Measurements from ENCODE around the gene ZNF496.

DNA sequence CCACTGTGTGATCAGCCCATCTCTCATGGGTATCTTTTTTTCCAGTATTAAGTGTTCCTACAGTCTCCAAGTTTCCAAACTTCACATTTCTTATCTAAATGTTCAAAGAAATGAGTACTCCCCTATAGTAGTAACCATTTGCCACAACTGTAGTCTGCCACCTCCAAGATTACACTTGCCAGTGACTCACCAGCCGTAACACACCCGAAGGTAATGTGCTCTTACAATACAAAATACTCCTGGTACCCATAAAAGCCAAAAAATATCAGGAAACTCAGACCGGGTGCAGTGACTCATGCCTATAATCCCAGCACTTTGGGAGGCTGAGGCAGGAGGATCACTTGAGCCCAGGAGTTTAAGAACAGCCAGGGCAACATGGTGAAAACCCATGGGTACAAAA lies 20.5 kb upstream of the ZNF496 start:
- TF ChIP-seq, protein P1, sequence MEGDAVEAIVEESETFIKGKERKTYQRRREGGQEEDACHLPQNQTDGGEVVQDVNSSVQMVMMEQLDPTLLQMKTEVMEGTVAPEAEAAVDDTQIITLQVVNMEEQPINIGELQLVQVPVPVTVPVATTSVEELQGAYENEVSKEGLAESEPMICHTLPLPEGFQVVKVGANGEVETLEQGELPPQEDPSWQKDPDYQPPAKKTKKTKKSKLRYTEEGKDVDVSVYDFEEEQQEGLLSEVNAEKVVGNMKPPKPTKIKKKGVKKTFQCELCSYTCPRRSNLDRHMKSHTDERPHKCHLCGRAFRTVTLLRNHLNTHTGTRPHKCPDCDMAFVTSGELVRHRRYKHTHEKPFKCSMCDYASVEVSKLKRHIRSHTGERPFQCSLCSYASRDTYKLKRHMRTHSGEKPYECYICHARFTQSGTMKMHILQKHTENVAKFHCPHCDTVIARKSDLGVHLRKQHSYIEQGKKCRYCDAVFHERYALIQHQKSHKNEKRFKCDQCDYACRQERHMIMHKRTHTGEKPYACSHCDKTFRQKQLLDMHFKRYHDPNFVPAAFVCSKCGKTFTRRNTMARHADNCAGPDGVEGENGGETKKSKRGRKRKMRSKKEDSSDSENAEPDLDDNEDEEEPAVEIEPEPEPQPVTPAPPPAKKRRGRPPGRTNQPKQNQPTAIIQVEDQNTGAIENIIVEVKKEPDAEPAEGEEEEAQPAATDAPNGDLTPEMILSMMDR (conservative IDR thresholded peaks at IDR 0.05): no peak
- no peak for TF ChIP-seq EZH2 (IDR thresholded peaks at IDR 0.05; ENCODE audit: low read depth)
